HCT116 (cell line): ENCODE data around the gene HPN. TPM values are rescaled to one million over a fixed set of nuclear protein-coding genes. Genes with fewer than 3 reads are reported as not detected.

Experiments
- ATAC-seq: fragments of 200-7000 bp; cut with Tn5 transposase; 2 replicates; pipeline ENCODE4 v1.9.1; 2020; ENCODE audit warnings: mild to moderate bottlenecking, moderate library complexity
- BruUV-seq: library from RNA; stranded (reverse); fragments of 400-500 nt; replicated peaks from 2 replicates; lab custom pipeline; 2021; lab: Mats Ljungman, UMichigan
- CTCF ChIA-PET: fragments of 300-600 bp; sonication (Branson Sonifier 250); formaldehyde crosslinking; loops from one replicate; lab custom pipeline; 2021; ENCODE audit warnings: antibody characterized with exemption; lab: Charles Lee
- POLR2A ChIA-PET: fragments of 300-600, 350-600 bp; sonication (Branson Sonifier 250); formaldehyde crosslinking; loops from one replicate; lab custom pipeline; 2021; ENCODE audit warnings: antibody characterized with exemption; lab: Charles Lee
- RAD21 ChIA-PET, 2 experiments: fragments of 300-600 bp; sonication (Branson Sonifier 250); formaldehyde crosslinking; loops; one replicate each; lab custom pipeline; 2023; ENCODE audit warnings: low total read pairs in 2 of 2; ENCODE audit not compliant: uncharacterized antibody in 2 of 2, unreplicated experiment in 2 of 2, low non-redundant PET in 1 of 2; lab: Charles Lee
- DNase-seq: peaks from one replicate; pipeline ENCODE4 v3.0.0-alpha.2; 2010; ENCODE audit warnings: low read depth, low spot score
- H2AFZ ChIP-seq: fragments of 200-600 bp; shearing (Covaris generic), sonication (generic); 2 replicates; pipeline ENCODE4 v1.6.1; 2017; ENCODE audit warnings: low read depth, mixed run types, mixed read lengths, antibody characterized with exemption, low read length; ENCODE audit not compliant: poor library complexity, severe bottlenecking
- H3K27ac ChIP-seq: 2 replicates; pipeline ENCODE4 v1.5.1; 2012; ENCODE audit warnings: low read depth, low read length
- H3K27me3 ChIP-seq: fragments of 200-600 bp; sonication (generic); 2 replicates; pipeline ENCODE4 v1.6.1; 2016; ENCODE audit warnings: mixed run types, low read length, mixed read lengths; ENCODE audit not compliant: insufficient read depth
- H3K36me3 ChIP-seq, 2 experiments: fragments of 200-500 bp in 1 of 2; fragments of 200-600 bp in 1 of 2; sonication (Bioruptor generic) in 1 of 2; sonication (generic) in 1 of 2; 2 replicates each; pipeline versions ENCODE4 v1.5.1 to v1.6.1; 2014 to 2016; ENCODE audit warnings: low read length in 2 of 2, inconsistent platforms in 1 of 2, mixed read lengths in 1 of 2, mixed run types in 1 of 2; ENCODE audit not compliant: insufficient read depth in 2 of 2, control insufficient read depth in 1 of 2
- H3K4me1 ChIP-seq, 2 experiments: fragments of 200-600 bp in 1 of 2; sonication (generic) in 1 of 2; 2 replicates each; pipeline versions ENCODE4 v1.5.1 to v1.6.1; 2012 to 2017; ENCODE audit warnings: low read length in 2 of 2, inconsistent platforms in 1 of 2, mild to moderate bottlenecking in 1 of 2, mixed read lengths in 1 of 2, mixed run types in 1 of 2, moderate library complexity in 1 of 2; ENCODE audit not compliant: insufficient read depth in 2 of 2, control insufficient read depth in 1 of 2
- H3K4me2 ChIP-seq: fragments of 200-600 bp; sonication (generic); 2 replicates; pipeline ENCODE4 v1.6.1; 2017; ENCODE audit warnings: mixed run types, low read length, mixed read lengths
- H3K4me3 ChIP-seq, 2 experiments: fragments of 200-600 bp in 1 of 2; sonication (generic) in 1 of 2; replicated peaks in 1 of 2; 2 replicates each; pipeline ENCODE4 v1.5.1; 2011 to 2016; ENCODE audit warnings: low read length in 2 of 2, control low read depth in 1 of 2, low read depth in 1 of 2, mild to moderate bottlenecking in 1 of 2, mixed read lengths in 1 of 2, mixed run types in 1 of 2
- H3K79me2 ChIP-seq: fragments of 200-600 bp; sonication (generic); 2 replicates; pipeline ENCODE4 v1.6.1; 2017; ENCODE audit warnings: mild to moderate bottlenecking, mixed run types, low read length, moderate library complexity, mixed read lengths; ENCODE audit not compliant: insufficient read depth
- H3K9ac ChIP-seq: fragments of 200-600 bp; sonication (generic); 2 replicates; pipeline ENCODE4 v1.6.1; 2016; ENCODE audit warnings: low read length, mixed read lengths
- H3K9me2 ChIP-seq: fragments of 200-600 bp; sonication (generic), shearing (Covaris generic); 2 replicates; pipeline ENCODE4 v1.6.1; 2017; ENCODE audit warnings: mixed run types, mild to moderate bottlenecking, moderate library complexity; ENCODE audit not compliant: insufficient read depth
- H3K9me3 ChIP-seq, 2 experiments: fragments of 200-500 bp in 1 of 2; fragments of 200-600 bp in 1 of 2; sonication (Bioruptor generic) in 1 of 2; sonication (generic) in 1 of 2; 2 replicates each; pipeline ENCODE4 v1.6.1; 2014 to 2017; ENCODE audit warnings: low read length in 2 of 2, mixed read lengths in 2 of 2, inconsistent platforms in 1 of 2, low read depth in 1 of 2, mild to moderate bottlenecking in 1 of 2, mixed run types in 1 of 2, moderate library complexity in 1 of 2; ENCODE audit not compliant: control insufficient read depth in 1 of 2, insufficient read depth in 1 of 2
- H4K20me1 ChIP-seq: fragments of 200-600 bp; sonication (generic), shearing (Covaris generic); 2 replicates; pipeline ENCODE4 v1.6.1; 2017; ENCODE audit warnings: mixed run types, mild to moderate bottlenecking, moderate library complexity; ENCODE audit not compliant: insufficient read depth
- CBX3 ChIP-seq: IDR thresholded peaks from 2 replicates; pipeline ENCODE4 v1.6.1; 2012; ENCODE audit warnings: low read depth
- CEBPB ChIP-seq: IDR thresholded peaks from 2 replicates; pipeline ENCODE4 v1.6.1; 2012; ENCODE audit warnings: low read depth
- ELF1 ChIP-seq: IDR thresholded peaks from 2 replicates; pipeline ENCODE4 v1.6.1; 2012; ENCODE audit warnings: low read depth, borderline replicate concordance
- FOSL1 ChIP-seq: IDR thresholded peaks from 2 replicates; pipeline ENCODE4 v1.6.1; 2012; ENCODE audit warnings: low read depth
- POLR2A ChIP-seq: IDR thresholded peaks from 2 replicates; pipeline ENCODE4 v1.7.0; 2011; ENCODE audit warnings: borderline replicate concordance; ENCODE audit not compliant: insufficient read depth, insufficient read length; ENCODE audit errors: extremely low read depth
- POLR2AphosphoS5 ChIP-seq: IDR thresholded peaks from 2 replicates; pipeline ENCODE4 v1.6.1; 2011; ENCODE audit warnings: mild to moderate bottlenecking, low read depth, low read length, moderate library complexity
- SIN3A ChIP-seq: IDR thresholded peaks from 2 replicates; pipeline ENCODE4 v1.6.1; 2012; ENCODE audit warnings: low read depth
- YY1 ChIP-seq: IDR thresholded peaks from 2 replicates; pipeline ENCODE4 v1.6.1; 2011; ENCODE audit warnings: low read length, low read depth, moderate library complexity, mild to moderate bottlenecking; ENCODE audit not compliant: insufficient replicate concordance; ENCODE audit errors: extremely low read depth
- ZBTB33 ChIP-seq: IDR thresholded peaks from 2 replicates; pipeline ENCODE4 v1.6.1; 2011; ENCODE audit warnings: mild to moderate bottlenecking, low read length, moderate library complexity; ENCODE audit not compliant: insufficient replicate concordance; ENCODE audit errors: extremely low read depth
- ZFX ChIP-seq: fragments of 450-650 bp; IDR thresholded peaks from 2 replicates; pipeline ENCODE4 v1.6.1; 2017
- ZNF274 ChIP-seq: fragments of 200-500 bp; sonication (Bioruptor generic); IDR thresholded peaks from 2 replicates; pipeline ENCODE4 v1.6.1; 2014; ENCODE audit warnings: mild to moderate bottlenecking, low read depth, low read length, inconsistent platforms
- intact Hi-C: fragments of 100-400 bp; cut with micrococcal nuclease; formaldehyde crosslinking; loops from 2 replicates; pipeline ENCODE4 v1.10.0; 2022
- total RNA-seq: library from RNA; stranded (reverse); gene quantifications from one replicate; pipeline ENCODE4 v1.2.1, GENCODE V29; 2021; ENCODE audit not compliant: unreplicated experiment
- TF ChIP-seq, protein P1 (sequence below), 3 experiments: fragments of 200-600 bp in 1 of 3; sonication (generic) in 1 of 3; IDR thresholded peaks in 2 of 3; conservative IDR thresholded peaks in 1 of 3; 2 replicates each; pipeline ENCODE4 v1.5.1; 2012 to 2017; ENCODE audit warnings: low read depth in 2 of 3, low read length in 2 of 3, antibody characterized with exemption in 1 of 3, borderline replicate concordance in 1 of 3, control low read depth in 1 of 3, mild to moderate bottlenecking in 1 of 3, mixed read lengths in 1 of 3, mixed run types in 1 of 3, moderate library complexity in 1 of 3; ENCODE audit not compliant: insufficient read depth in 1 of 3

The HPN gene
- total RNA-seq, 1 experiment from 2014 or later: 0.32 TPM

DNA sequence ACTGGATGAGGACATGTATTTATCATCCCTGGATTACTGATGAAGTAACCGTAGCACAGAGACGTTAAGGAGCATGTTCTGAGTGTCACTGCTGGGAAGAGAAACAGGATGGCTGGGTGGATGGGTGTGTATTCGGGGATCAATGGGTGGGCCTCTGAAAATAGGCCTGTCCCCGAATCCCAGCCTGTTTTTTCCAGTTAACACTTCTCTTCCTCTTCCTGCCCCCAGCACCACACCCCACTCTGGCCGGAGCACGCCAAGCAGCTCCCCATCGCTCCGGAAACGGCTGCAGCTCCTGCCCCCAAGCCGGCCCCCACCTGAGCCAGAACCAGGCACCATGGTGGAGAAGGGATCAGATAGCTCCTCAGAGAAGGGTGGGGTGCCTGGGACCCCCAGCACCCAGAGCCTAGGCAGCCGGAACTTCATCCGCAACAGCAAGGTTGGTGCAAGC, 32.6 kb upstream of the HPN start:
- no TSS peak for BruUV-seq
- Histone ChIP-seq H3K9me3 (no peaks in the 10 kb centered on the region), H3K4me2 (no peak overlapping the region), H3K9me2 (no peaks in the 10 kb centered on the region), H3K27me3 (no peaks in the 10 kb centered on the region), H3K9ac (no peak overlapping the region), H3K27ac (no peak overlapping the region), H3K4me3 (no peak overlapping the region), H2AFZ (no peak overlapping the region)
- CTCF ChIA-PET: no interaction called here
- no peak for DNase-seq
- intact Hi-C loops: no loop called here
- ATAC-seq: no peak
- TF ChIP-seq ZBTB33 (no peak), ELF1 (no peak), YY1 (no peak), POLR2AphosphoS5 (no peak), CEBPB (no peak), ZFX (no peak), ZNF274 (no peak), SIN3A (no peak), FOSL1 (no peak), POLR2A (no peak), CBX3 (no peak)
- TF ChIP-seq, protein P1, sequence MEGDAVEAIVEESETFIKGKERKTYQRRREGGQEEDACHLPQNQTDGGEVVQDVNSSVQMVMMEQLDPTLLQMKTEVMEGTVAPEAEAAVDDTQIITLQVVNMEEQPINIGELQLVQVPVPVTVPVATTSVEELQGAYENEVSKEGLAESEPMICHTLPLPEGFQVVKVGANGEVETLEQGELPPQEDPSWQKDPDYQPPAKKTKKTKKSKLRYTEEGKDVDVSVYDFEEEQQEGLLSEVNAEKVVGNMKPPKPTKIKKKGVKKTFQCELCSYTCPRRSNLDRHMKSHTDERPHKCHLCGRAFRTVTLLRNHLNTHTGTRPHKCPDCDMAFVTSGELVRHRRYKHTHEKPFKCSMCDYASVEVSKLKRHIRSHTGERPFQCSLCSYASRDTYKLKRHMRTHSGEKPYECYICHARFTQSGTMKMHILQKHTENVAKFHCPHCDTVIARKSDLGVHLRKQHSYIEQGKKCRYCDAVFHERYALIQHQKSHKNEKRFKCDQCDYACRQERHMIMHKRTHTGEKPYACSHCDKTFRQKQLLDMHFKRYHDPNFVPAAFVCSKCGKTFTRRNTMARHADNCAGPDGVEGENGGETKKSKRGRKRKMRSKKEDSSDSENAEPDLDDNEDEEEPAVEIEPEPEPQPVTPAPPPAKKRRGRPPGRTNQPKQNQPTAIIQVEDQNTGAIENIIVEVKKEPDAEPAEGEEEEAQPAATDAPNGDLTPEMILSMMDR (IDR thresholded peaks at IDR 0.05 in 2 of 3, conservative IDR thresholded peaks at IDR 0.05 in 1 of 3; ENCODE audit: borderline replicate concordance in 1 of 3, insufficient read depth in 1 of 3, low read depth in 2 of 3, low read length in 2 of 3): no peak
- TF ChIP-seq, all 23 proteins: peak for 0
- H3K36me3 ChIP-seq: peaks cover 13 to 23% of the 10 kb centered on the region in 2 experiments; a peak in 3 of 4 replicates
- RAD21 ChIA-PET: no interaction called here
- H3K4me1 ChIP-seq: no peaks in the 10 kb centered on the region
- H4K20me1 ChIP-seq: no peaks in the 10 kb centered on the region
- peaks cover 16% of the 10 kb centered on the region for H3K79me2 ChIP-seq
- POLR2A ChIA-PET: no interaction called here
